HG03095 (cell line): ENCODE results near the gene LRRC2.
"Not testable (repeated sequence)": the region's sequence is repeated elsewhere in the genome, so short reads cannot be mapped to it uniquely, and the experiment has no call there.

ENCODE experiments used
- ATAC-seq: cut with Tn5 transposase; IDR thresholded peaks from one replicate; pipeline ENCODE4 v1.9.1; 2021; ENCODE audit warnings: moderate library complexity; ENCODE audit not compliant: unreplicated experiment

LRRC2 gene

DNA sequence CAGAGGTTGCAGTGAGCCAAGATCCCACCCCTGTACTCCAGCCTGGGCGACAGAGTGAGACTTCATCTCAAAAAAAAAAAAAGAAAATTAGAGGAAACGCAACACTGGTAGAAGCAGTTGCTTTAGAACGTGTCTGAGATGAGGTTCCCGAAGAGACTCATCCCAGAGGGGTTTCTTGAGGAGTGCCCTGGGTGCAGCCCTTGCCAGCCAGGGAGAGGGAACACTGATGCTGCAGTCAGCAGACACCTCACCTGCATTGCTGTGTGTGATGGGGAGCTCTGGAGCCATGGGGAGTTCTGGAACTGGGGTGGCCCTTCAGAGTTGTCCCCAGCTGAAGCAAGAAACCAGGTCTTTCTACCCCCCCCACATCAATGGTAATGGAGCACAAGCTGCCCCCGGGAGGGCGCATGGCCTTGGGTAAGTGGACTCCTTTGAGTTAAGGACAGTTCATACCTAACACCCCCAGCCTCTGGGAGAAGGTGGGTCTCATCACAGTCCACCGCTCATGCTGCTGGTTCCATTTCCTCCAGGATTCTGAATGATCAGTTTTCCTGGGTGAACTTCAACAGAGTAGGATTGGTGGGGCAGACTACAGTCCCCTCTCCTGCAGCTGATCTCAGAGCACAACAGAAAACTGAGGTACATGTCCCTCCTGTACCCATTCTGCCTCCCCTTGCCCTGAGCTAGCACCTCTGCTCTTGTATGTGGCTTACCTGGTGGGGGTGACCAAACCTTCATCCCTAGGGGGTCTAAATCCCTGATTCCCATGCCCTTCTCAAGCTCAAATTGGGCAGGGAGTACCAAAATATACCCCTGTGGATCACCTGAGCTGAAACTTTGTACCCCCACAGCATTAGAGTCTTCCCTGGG lies 18.7 kb upstream of the LRRC2 start:
- no peak for ATAC-seq

- ATAC-seq, result no peak
Observed at GRCh38 chr3:46580675-46581074, 14.6 kb upstream of the LRRC2 start.

GRCh38 chr3:46579756-46580286 lies 13.7 kb upstream of the LRRC2 start:
- no peak for ATAC-seq

DNA sequence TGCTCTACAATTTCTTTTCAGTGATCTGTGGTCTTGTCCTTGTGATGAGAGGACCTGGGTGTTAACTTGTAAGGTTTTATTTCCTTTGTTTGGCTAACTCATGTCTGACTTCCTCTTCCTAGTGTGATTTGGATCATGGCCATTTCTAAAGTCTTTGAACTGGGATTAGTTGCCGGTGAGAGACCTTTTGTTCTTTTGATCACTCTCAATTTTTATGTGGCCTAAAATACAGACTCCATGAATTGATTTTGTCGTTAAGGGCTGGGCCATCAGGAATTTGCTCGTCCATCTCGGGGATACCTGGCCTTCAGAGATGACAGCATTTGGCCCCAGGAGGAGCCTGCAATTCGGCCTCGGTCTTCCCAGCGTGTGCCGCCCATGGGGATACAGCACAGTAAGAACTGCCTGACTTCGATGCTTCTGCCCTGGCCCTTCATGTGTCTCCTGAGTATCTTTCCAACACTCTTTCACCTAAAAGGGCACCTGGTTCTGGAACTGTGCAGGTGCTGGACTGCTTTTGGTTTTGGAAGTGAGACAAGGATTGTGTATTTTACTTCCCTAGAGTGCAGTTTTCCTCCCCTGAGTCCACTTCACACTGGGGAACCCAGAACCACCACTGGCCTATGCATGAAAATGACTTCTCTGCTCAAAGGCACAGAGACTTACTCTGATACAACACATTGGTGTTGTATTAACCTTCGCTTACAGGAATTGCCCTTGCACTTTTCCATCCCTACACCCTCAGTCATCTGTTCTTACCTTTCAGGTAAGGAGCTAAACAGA lies 13.1 kb upstream of the LRRC2 start:
- no peak for ATAC-seq

- not testable (repeated sequence) for ATAC-seq
Observed at GRCh38 chr3:46577580-46578249, 11.6 kb upstream of the LRRC2 start.

DNA sequence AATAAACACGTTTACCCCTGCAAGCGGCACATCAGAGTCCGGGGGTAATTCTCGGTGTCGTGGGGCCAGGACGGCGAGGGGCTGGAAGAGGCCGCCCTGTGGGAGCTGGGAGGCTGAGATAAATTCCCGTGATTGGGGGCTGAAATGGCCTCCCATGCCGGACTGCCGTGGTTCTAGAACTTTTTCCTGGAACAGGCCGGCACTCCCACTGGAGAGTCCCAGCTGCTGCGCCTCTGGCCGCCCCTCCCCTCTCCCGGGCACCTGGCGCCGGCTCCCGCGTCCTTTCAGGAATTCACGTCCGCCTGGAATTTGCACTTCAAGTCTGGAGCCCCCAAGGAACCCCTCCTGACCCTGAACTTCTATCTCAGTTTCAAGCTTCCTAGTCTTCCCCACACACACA lies 10.8 kb upstream of the LRRC2 start:
- ATAC-seq, result no peak

DNA sequence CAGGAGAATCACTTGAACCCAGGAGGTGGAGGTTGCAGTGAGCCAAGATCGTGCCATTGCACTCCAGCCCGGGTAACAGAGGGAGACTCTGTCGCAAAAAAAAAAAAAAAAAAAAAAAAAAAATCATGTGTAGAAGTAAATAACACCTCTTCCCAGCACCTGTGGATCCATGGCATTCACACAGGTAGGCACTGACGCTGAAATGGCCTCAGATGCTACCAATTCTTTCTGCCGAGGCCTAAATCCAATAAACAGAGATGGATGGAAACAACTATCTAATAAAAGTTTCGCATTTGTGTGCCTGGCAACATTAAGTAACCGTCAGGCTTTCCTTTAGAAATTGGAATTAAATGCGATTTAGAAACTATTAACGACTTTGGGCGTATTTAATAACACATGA lies 10.3 kb upstream of the LRRC2 start:
- no peak for ATAC-seq

GRCh38 chr3:46575577-46576222 lies 9.6 kb upstream of the LRRC2 start:
- no peak for ATAC-seq

DNA sequence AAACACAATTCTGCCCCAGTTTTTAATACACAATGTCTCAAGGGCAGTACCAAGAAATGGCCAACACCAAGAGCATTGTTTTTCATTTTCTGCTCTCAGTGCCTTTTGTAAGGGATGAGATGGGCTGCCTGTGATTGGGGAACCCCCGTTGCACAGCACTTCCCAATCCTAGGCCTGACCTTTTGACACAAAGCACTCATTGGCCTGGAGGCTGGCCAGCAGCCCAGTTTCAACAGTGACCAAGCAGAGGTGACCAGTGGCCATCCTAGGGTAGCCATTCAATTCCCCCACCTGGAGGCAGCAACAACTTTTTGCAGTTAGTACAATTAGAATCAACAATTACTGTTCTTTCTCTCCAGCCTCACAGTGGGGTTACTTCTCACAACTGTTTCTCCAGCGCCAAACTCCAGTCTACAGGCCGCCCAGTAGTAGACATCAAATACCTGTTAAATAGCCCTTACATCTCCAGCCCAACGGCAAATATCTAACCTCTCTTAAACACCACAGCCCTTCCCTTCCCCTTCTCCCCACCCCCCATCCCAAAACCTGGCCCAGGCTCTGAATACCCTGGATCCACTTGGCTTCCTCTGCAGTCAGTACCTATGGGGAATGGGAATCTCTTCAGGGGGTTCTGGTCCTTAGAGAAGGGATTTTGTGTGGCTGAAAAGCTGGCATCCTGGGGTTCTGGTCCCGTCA lies 8.9 kb upstream of the LRRC2 start:
- ATAC-seq, result no peak

GRCh38 chr3:46574243-46574646 lies 8.1 kb upstream of the LRRC2 start:
- ATAC-seq, result no peak

- no peak for ATAC-seq
Observed at GRCh38 chr3:46573701-46574100, 7.6 kb upstream of the LRRC2 start.

DNA sequence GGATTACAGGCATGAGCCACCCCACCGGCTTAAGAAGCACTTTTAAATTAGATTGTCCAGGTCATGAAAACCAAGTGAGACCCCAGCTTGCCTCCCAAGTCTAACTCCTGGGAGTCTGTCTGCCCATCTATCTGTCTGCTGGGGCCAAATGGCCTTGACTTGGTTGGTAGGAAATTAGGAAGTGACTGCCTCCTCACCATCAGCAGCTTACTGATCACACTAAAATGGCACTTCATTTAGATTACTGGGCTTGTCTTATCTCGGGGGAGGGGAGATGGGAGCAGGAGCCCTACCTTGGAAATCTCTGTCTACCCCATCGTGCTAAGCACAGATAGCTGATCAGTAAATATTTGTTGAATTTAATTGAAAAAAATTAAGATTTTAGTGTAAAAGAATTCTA lies 5.6 kb upstream of the LRRC2 start:
- ATAC-seq, result no peak

DNA sequence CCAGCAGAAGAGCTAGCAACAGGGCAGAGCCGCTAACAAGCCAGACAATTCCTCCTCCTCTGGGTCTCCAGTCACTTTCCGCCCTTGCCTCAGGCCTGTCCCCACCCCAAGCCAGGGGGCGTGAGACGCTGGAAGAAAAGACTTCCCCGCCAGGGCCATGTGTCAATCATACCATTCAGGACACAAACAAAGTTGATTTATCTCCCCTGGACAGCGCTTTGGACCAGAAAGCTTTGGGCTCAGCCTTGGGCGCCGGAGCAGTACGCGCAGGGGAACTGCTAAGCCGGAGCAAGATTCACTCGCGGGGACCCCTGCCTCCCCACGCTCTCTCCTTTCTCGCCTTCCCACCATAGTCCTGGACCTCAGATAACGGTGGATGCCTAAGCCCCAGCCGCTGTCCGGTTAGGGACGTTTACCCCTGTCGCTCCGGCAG lies 479 bp downstream of the LRRC2 start:
- no peak for ATAC-seq

- no peak for ATAC-seq
Observed at GRCh38 chr3:46565077-46565476, 1.0 kb downstream of the LRRC2 start.

DNA sequence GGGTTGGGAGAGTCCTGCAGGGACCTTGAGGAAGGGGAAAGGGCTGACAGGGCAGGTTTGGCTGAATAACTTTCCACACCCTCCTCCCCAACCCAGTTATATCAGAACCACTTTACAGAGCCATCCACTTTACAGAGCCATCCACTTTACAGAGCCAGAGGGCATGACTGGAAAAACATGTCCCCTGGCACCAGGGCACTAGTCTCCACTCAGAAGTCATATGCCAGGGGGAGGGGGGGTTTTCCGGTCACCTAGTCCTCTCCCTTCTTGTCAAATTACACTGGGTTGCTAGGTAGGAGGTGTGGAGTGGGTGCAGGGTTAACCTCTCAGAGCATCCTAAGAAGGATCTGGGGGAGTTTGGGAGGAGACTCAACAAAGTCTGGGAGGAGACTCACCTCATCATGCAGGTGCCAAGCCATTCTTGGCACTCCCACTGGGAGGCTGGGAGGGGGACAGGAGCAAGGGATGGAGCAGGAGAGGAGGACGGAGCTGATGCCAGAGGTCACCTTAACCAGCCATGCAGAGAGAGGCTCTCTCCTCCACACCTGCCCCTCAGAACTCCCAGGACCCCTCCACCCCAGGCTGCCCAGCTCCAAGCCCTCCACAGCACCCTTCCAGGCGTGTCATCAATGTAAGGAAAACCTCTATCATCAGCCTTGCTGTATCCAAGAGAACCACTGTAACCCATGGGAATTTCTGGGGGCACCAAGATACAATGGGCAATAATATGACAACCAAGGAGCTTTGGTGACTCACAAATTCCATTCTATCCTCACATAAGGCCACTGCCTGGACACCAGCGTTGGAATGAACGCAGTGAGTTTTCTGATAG lies 1.7 kb downstream of the LRRC2 start:
- ATAC-seq, result no peak

GRCh38 chr3:46561951-46562350 lies 4.2 kb downstream of the LRRC2 start:
- no peak for ATAC-seq

DNA sequence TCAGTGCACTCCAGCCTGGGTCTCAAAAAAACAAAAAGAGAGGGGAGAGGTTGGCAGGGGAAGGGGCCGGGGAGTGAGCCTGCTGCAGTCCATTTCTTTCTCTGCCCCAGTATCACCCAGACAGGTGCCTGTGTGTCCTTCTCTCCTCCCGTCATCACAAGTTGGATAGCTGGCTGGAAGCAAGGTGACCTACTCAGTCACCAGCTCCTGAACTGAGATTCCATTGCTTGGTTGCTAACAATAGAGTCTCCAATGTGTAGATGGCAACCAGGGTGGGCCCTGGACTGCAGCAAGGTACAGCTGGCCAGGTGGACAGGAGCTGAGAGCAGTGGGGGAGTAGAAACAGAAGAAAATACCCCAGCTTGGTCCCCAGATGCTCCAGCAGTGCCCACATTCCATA lies 4.6 kb downstream of the LRRC2 start:
- ATAC-seq, result no peak

- ATAC-seq, result no peak
Observed at GRCh38 chr3:46559091-46559704, 6.9 kb downstream of the LRRC2 start.
